ENCODE measurements around the gene HHAT. TPM values are rescaled to one million over a fixed set of nuclear protein-coding genes. Genes with fewer than 3 reads are reported as not detected.
A peak's percentile ranks its signal among the peaks of the same experiment; 100 is the strongest.

The HHAT gene
- total and polyA plus RNA-seq, 4 donors: 1.2 to 11.3 (median 3.8) TPM

GRCh38 chr1:210448297-210448892 is 119.7 kb downstream of the HHAT start:
- TF ChIP-seq CTCF (IDR thresholded peaks at IDR 0.05; ENCODE audit: control extremely low read depth, extremely low read depth): peak; percentile 23
- H3K27me3 ChIP-seq (ENCODE audit: control insufficient read depth in 3 of 3, insufficient read depth in 3 of 3, low read length in 2 of 3): no peaks in the 10 kb centered on the region
- no peak for ATAC-seq (ENCODE audit: insufficient read depth, low FRiP score)

GRCh38 chr1:210455840-210456603 is 127.3 kb downstream of the HHAT start:
- no peak for TF ChIP-seq CTCF (IDR thresholded peaks at IDR 0.05; ENCODE audit: control extremely low read depth, extremely low read depth)
- no peaks in the 10 kb centered on the region for H3K9me3 ChIP-seq (ENCODE audit: control insufficient read depth in 4 of 4, insufficient read depth in 3 of 4, low read length in 3 of 4)
- WGBS, 2 donors: 87% methylated on average over 8 of the region's 8 CpGs
- H3K27ac ChIP-seq (ENCODE audit: low read depth in 1 of 2, low read length in 1 of 2): no peak overlapping the region
- H3K36me3 ChIP-seq (ENCODE audit: control insufficient read depth in 4 of 4, insufficient read depth in 4 of 4, low read length in 4 of 4): no peaks in the 10 kb centered on the region
- H3K9ac ChIP-seq (ENCODE audit: insufficient read depth in 1 of 2, low read length in 2 of 2): no peak overlapping the region
- DNase-seq (no peak), ATAC-seq (ENCODE audit: insufficient read depth, low FRiP score) (no peak)
- no peaks in the 10 kb centered on the region for H3K27me3 ChIP-seq (ENCODE audit: control insufficient read depth in 3 of 3, insufficient read depth in 3 of 3, low read length in 2 of 3)
- no peaks in the 10 kb centered on the region for H3K4me1 ChIP-seq (ENCODE audit: control insufficient read depth in 5 of 5, insufficient read depth in 5 of 5, low read length in 5 of 5)
- H3K4me3 ChIP-seq: no peak overlapping the region

More at GRCh38 chr1:210448297-210448892, 119.7 kb downstream of the HHAT start:
- no peaks in the 10 kb centered on the region for H3K9me3 ChIP-seq (ENCODE audit: control insufficient read depth in 4 of 4, insufficient read depth in 3 of 4, low read length in 3 of 4)
- no peak overlapping the region for H3K9ac ChIP-seq (ENCODE audit: insufficient read depth in 1 of 2, low read length in 2 of 2)
- H3K4me1 ChIP-seq (ENCODE audit: control insufficient read depth in 5 of 5, insufficient read depth in 5 of 5, low read length in 5 of 5): no peaks in the 10 kb centered on the region
- no peak overlapping the region for H3K27ac ChIP-seq (ENCODE audit: low read depth in 1 of 2, low read length in 1 of 2)
- H3K36me3 ChIP-seq (ENCODE audit: control insufficient read depth in 4 of 4, insufficient read depth in 4 of 4, low read length in 4 of 4): no peaks in the 10 kb centered on the region
- no peak overlapping the region for H3K4me3 ChIP-seq
- 55 to 59% methylated on average over 4 of the region's 4 CpGs for WGBS, 2 donors
- DNase-seq: peak; percentile 25 to 73 (median 69)

GRCh38 chr1:210456731-210457255 is 128.1 kb downstream of the HHAT start:
- H3K9me3 ChIP-seq (ENCODE audit: control insufficient read depth in 4 of 4, insufficient read depth in 3 of 4, low read length in 3 of 4): no peaks in the 10 kb centered on the region
- H3K4me1 ChIP-seq (ENCODE audit: control insufficient read depth in 5 of 5, insufficient read depth in 5 of 5, low read length in 5 of 5): no peaks in the 10 kb centered on the region
- no peaks in the 10 kb centered on the region for H3K36me3 ChIP-seq (ENCODE audit: control insufficient read depth in 4 of 4, insufficient read depth in 4 of 4, low read length in 4 of 4)
- no peak overlapping the region for H3K27ac ChIP-seq (ENCODE audit: low read depth in 1 of 2, low read length in 1 of 2)
- ATAC-seq (ENCODE audit: insufficient read depth, low FRiP score) (no peak), DNase-seq (no peak)
- no peak overlapping the region for H3K9ac ChIP-seq (ENCODE audit: insufficient read depth in 1 of 2, low read length in 2 of 2)
- no peak overlapping the region for H3K4me3 ChIP-seq
- H3K27me3 ChIP-seq (ENCODE audit: control insufficient read depth in 3 of 3, insufficient read depth in 3 of 3, low read length in 2 of 3): no peaks in the 10 kb centered on the region
- TF ChIP-seq CTCF (IDR thresholded peaks at IDR 0.05; ENCODE audit: control extremely low read depth, extremely low read depth): no peak
- WGBS, 2 donors: 85 to 89% methylated on average over 6 of the region's 6 CpGs
